CD4-positive, alpha-beta memory T cell (primary cell): ENCODE data around the gene EXOC4. TPM values are rescaled to one million over a fixed set of nuclear protein-coding genes. Genes with fewer than 3 reads are reported as not detected.

Experiments
- CTCF ChIA-PET: fragments of 350-600 bp; sonication (Branson Sonifier 250); formaldehyde crosslinking; loops from one replicate; lab custom pipeline; 2021; ENCODE audit warnings: inconsistent platforms; ENCODE audit not compliant: partially characterized antibody; lab: Charles Lee
- POLR2A ChIA-PET: fragments of 350-600 bp; sonication (Branson Sonifier 250); formaldehyde crosslinking; loops from one replicate; lab custom pipeline; 2021; ENCODE audit not compliant: partially characterized antibody; lab: Charles Lee
- DNase-seq, 5 donors: peaks; one replicate each; pipeline versions ENCODE4 v3.0.0 to v3.0.0-alpha.2; 2020 to 2022; ENCODE audit warnings: mixed read lengths in 1 of 5
- H3K27ac ChIP-seq: one replicate; pipeline ENCODE4 v1.7.0; 2013; ENCODE audit warnings: low read depth, low read length
- H3K27me3 ChIP-seq: 2 replicates; pipeline ENCODE4 v1.7.0; 2013; ENCODE audit warnings: mild to moderate bottlenecking, low read length, moderate library complexity; ENCODE audit not compliant: insufficient read depth
- H3K36me3 ChIP-seq: 2 replicates; pipeline ENCODE4 v1.7.0; 2013; ENCODE audit warnings: mild to moderate bottlenecking, low read length, moderate library complexity; ENCODE audit not compliant: insufficient read depth
- H3K4me1 ChIP-seq: 2 replicates; pipeline ENCODE4 v1.7.0; 2013; ENCODE audit warnings: mild to moderate bottlenecking, low read length, moderate library complexity; ENCODE audit not compliant: insufficient read depth
- H3K4me3 ChIP-seq, 2 donors: one replicate each; pipeline ENCODE4 v1.7.0; 2013; ENCODE audit warnings: low read length in 2 of 2, mild to moderate bottlenecking in 1 of 2
- H3K9me3 ChIP-seq, 2 donors: one replicate each; pipeline ENCODE4 v1.7.0; 2013; ENCODE audit warnings: low read length in 2 of 2, control low read depth in 1 of 2; ENCODE audit not compliant: control insufficient read depth in 1 of 2
- H3K27ac Mint-ChIP-seq, 7 donors: one replicate each; pipeline ENCODE4 v1.8.0; 2020 to 2021; ENCODE audit warnings: mixed read lengths in 7 of 7, mild to moderate bottlenecking in 6 of 7, inconsistent platforms in 3 of 7, moderate library complexity in 3 of 7
- H3K27me3 Mint-ChIP-seq, 2 donors: one replicate each; pipeline ENCODE4 v1.8.0; 2020 to 2021; ENCODE audit warnings: mixed read lengths in 2 of 2
- H3K36me3 Mint-ChIP-seq, 2 donors: one replicate each; pipeline ENCODE4 v1.8.0; 2020 to 2021; ENCODE audit warnings: mixed read lengths in 2 of 2, inconsistent platforms in 1 of 2, mild to moderate bottlenecking in 1 of 2
- H3K4me1 Mint-ChIP-seq, 4 donors: one replicate each; pipeline ENCODE4 v1.8.0; 2020 to 2021; ENCODE audit warnings: mixed read lengths in 4 of 4, mild to moderate bottlenecking in 1 of 4
- H3K4me3 Mint-ChIP-seq, 8 donors: one replicate each; pipeline ENCODE4 v1.8.0; 2020 to 2021; ENCODE audit warnings: mixed read lengths in 8 of 8, mild to moderate bottlenecking in 7 of 8, moderate library complexity in 6 of 8, inconsistent platforms in 3 of 8
- H3K9me3 Mint-ChIP-seq, 8 donors: one replicate each; pipeline ENCODE4 v1.8.0; 2020 to 2021; ENCODE audit warnings: mixed read lengths in 8 of 8, mild to moderate bottlenecking in 5 of 8, inconsistent platforms in 3 of 8, moderate library complexity in 1 of 8
- intact Hi-C: fragments of 100-400 bp; cut with micrococcal nuclease; formaldehyde crosslinking; loops from one replicate; pipeline ENCODE4 v1.15.1; 2023
- polyA plus RNA-seq, 2 donors: library from polyadenylated mRNA; unstranded; fragments of 300-500 nt; fragmentation: Illumina TruSeq; gene quantifications; one replicate each; pipeline ENCODE4 v1.2.3, GENCODE V29; 2021
- total RNA-seq, 2 experiments: library from RNA; stranded (reverse); gene quantifications; one replicate each; pipeline ENCODE4 v1.2.3, GENCODE V29; 2021

EXOC4 gene
- total and polyA plus RNA-seq, 4 experiments from 2014 or later: 33.8 to 81.2 (median 58.1) TPM

DNA sequence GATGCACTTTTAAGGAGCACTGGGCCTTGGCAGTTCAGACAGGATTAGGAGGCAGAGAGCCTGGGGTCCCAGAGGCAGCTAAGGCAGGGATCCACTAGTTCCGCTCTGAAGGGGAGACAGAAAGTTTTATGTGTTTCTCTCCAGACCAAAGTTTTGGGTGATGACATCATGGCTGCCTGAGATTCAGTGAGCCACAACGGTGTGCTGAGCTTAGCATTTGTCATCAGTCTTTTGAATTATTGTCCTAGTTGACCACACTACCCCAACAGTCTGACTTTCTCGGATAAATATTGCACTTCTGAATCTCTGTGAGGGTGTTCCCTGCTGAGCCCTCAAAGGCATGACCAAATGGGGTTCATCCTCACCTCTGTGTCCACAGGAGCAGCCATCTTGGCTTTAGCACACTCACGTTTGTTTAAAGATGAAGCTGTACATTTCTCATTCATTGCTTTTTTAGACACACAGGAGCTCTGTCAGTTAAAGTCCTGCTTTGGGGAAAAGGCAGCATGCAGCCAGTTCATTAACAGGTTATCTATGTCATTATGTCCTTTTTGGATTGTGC is 576.5 kb downstream of the EXOC4 start:
- H3K27ac ChIP-seq: no peak overlapping the region
- Mint-ChIP-seq H3K36me3 (peaks cover 35 to 43% of the 10 kb centered on the region in 2 donors), H3K27me3 (no peaks in the 10 kb centered on the region), H3K4me3 (no peak overlapping the region), H3K27ac (no peak overlapping the region), H3K9me3 (peaks cover 0 to 20% (median 7%) of the 10 kb centered on the region in 8 donors), H3K4me1 (peaks cover 0 to 2% (median 0%) of the 10 kb centered on the region in 4 donors)
- peaks cover 0 to 6% of the 10 kb centered on the region in 2 donors for H3K9me3 ChIP-seq
- H3K4me1 ChIP-seq: no peaks in the 10 kb centered on the region
- intact Hi-C loops: no loop called here
- no peak for DNase-seq
- ChIA-PET CTCF (no interaction called here), POLR2A (no interaction called here)
- no peak overlapping the region for H3K4me3 ChIP-seq
- no peaks in the 10 kb centered on the region for H3K27me3 ChIP-seq
- H3K36me3 ChIP-seq: no peaks in the 10 kb centered on the region

DNA sequence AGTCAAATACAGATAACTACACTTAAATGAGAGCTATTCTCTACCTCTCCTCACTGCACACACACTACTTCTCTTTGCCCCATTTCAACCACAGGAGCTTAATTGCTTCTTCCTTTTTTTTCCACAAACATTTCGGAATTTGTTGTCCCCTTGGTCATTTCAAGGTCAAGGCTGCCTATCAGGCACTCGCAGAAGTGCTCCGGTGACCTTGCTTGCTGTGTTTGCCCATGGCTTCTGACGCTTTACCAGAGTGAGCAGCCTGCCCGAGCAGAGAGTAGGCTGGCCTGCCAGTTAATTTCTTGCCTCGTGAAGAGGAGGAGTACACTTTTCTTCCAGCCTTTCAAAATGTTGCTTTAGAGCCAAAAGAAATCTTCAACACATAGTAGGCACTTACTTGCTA is 577.2 kb downstream of the EXOC4 start:
- Mint-ChIP-seq H3K27me3 (no peaks in the 10 kb centered on the region), H3K9me3 (peaks cover 0 to 20% (median 7%) of the 10 kb centered on the region in 8 donors), H3K4me3 (no peak overlapping the region), H3K36me3 (peaks cover 33 to 37% of the 10 kb centered on the region in 2 donors), H3K4me1 (no peaks in the 10 kb centered on the region), H3K27ac (no peak overlapping the region)
- DNase-seq: no peak
- H3K36me3 ChIP-seq: no peaks in the 10 kb centered on the region
- no peak overlapping the region for H3K27ac ChIP-seq
- intact Hi-C loops: no loop called here
- no peak overlapping the region for H3K4me3 ChIP-seq
- H3K9me3 ChIP-seq: peaks cover 0 to 6% of the 10 kb centered on the region in 2 donors
- POLR2A ChIA-PET: no interaction called here
- no peaks in the 10 kb centered on the region for H3K4me1 ChIP-seq
- no peaks in the 10 kb centered on the region for H3K27me3 ChIP-seq
- CTCF ChIA-PET: no interaction called here

DNA sequence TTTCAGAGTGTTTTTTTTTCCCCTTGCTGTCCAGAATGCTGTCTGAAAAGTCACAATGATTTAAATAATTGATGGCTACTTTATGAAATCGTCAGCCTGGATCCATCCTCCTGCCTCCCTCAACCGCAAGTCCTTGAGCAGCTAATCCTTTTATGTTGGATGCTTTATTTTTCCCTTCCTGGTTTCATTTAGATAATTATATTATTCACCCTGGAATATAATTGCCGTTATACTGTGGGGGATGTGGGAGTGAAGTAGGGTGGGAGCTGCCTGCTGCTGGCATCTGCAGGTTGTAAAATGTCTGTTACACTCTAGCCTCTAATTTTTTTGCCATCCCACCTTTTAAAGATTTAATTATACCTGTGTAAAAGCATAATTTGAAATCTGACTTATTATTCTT is 583.8 kb downstream of the EXOC4 start:
- ChIA-PET CTCF (no interaction called here), POLR2A (no interaction called here)
- Mint-ChIP-seq H3K9me3 (peaks cover 0 to 11% (median 2%) of the 10 kb centered on the region in 8 donors), H3K36me3 (peaks cover 18 to 35% of the 10 kb centered on the region in 2 donors), H3K27me3 (no peaks in the 10 kb centered on the region), H3K27ac (peak overlapping the region in 1 of 7 donors; percentile 32), H3K4me3 (no peak overlapping the region), H3K4me1 (peaks cover 0 to 1% (median 0%) of the 10 kb centered on the region in 4 donors)
- intact Hi-C loops: no loop called here
- H3K27ac ChIP-seq: no peak overlapping the region
- peaks cover 0 to 6% of the 10 kb centered on the region in 2 donors for H3K9me3 ChIP-seq
- H3K36me3 ChIP-seq: no peaks in the 10 kb centered on the region
- H3K4me1 ChIP-seq: no peaks in the 10 kb centered on the region
- no peak overlapping the region for H3K4me3 ChIP-seq
- no peak for DNase-seq
- no peaks in the 10 kb centered on the region for H3K27me3 ChIP-seq

DNA sequence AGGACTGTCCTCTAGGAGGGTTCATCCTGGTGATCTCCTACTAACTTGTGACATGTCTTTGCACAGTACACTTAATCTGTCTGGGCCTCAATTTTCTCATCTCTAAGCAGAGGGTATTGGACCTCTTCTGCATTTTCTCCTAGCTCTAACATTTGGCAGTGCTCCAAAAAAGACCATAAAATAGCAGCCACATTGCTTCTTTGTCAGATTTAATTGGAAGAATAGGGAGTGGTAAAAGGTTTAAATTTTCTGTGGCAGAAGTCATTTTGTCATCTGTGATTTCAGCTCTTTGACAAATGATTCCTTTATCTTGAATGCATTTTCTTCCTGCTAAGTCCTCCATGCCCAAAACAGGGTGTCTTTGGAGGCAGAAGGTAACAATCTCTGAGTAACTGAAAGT is 584.3 kb downstream of the EXOC4 start:
- peak overlapping the region in 1 of 7 donors; percentile 1 for H3K27ac Mint-ChIP-seq
- H3K27ac ChIP-seq: no peak overlapping the region
- peaks cover 0 to 1% of the 10 kb centered on the region in 2 donors for H3K9me3 ChIP-seq
- H3K4me1 Mint-ChIP-seq: peaks cover 0 to 1% (median 0%) of the 10 kb centered on the region in 4 donors
- intact Hi-C loops: no loop called here
- no peak overlapping the region for H3K4me3 ChIP-seq
- H3K4me1 ChIP-seq: no peaks in the 10 kb centered on the region
- H3K36me3 ChIP-seq: no peaks in the 10 kb centered on the region
- ChIA-PET POLR2A (no interaction called here), CTCF (no interaction called here)
- H3K4me3 Mint-ChIP-seq: no peak overlapping the region
- peaks cover 12 to 32% of the 10 kb centered on the region in 2 donors for H3K36me3 Mint-ChIP-seq
- DNase-seq: no peak
- H3K27me3 Mint-ChIP-seq: no peaks in the 10 kb centered on the region
- peaks cover 0 to 8% (median under 1%) of the 10 kb centered on the region in 8 donors for H3K9me3 Mint-ChIP-seq
- no peaks in the 10 kb centered on the region for H3K27me3 ChIP-seq

DNA sequence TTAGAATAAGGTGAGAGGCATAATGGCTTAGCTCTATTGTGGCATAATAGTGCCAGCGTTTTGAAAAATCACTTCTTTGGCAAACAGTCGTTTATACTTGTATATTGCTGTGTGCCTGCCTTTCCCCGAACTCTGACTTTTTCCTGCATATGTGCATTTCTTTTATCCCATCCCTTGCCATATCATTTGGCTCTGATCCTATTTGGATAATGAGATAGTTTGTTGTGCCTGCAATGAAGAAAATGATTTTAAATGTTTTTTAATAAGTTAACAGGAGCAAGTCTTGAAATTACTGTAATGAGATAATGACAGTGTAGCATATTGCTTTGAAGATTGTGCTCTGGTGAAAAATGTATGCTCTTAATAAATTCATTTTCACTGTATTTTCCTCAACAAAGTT is 586.2 kb downstream of the EXOC4 start:
- Mint-ChIP-seq H3K36me3 (peaks cover 8 to 23% of the 10 kb centered on the region in 2 donors), H3K27me3 (no peaks in the 10 kb centered on the region), H3K4me3 (no peak overlapping the region), H3K4me1 (peaks cover 0 to 1% (median 0%) of the 10 kb centered on the region in 4 donors), H3K9me3 (peaks cover 0 to 3% (median 0%) of the 10 kb centered on the region in 8 donors), H3K27ac (no peak overlapping the region)
- Histone ChIP-seq H3K36me3 (no peaks in the 10 kb centered on the region), H3K9me3 (no peaks in the 10 kb centered on the region), H3K27ac (no peak overlapping the region), H3K4me3 (no peak overlapping the region), H3K27me3 (no peaks in the 10 kb centered on the region), H3K4me1 (no peaks in the 10 kb centered on the region)
- ChIA-PET CTCF (no interaction called here), POLR2A (no interaction called here)
- intact Hi-C loops: no loop called here
- no peak for DNase-seq

DNA sequence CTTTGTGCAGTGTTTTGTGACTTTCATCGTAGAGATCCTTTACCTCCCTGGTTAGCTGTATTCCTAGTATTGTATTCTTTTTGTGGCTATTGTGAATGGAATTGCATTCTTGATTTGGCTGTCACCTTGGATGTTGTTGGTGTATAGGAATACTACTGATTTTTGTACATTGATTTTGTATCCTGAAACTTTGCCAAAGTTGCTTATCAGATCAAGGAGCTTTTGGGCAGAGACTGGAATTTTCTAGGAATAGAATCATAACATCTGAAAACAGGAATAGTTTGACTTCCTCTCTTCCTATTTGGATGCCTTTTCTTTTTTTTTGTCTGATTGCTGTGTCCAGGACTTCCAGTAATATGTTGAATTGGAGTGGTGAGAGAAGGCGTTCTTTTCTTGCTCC is 590.5 kb downstream of the EXOC4 start:
- Histone ChIP-seq H3K27ac (no peak overlapping the region), H3K4me3 (no peak overlapping the region), H3K4me1 (no peaks in the 10 kb centered on the region), H3K36me3 (no peaks in the 10 kb centered on the region), H3K9me3 (no peaks in the 10 kb centered on the region), H3K27me3 (no peaks in the 10 kb centered on the region)
- CTCF ChIA-PET: no interaction called here
- no peak overlapping the region for H3K27ac Mint-ChIP-seq
- POLR2A ChIA-PET: no interaction called here
- peaks cover 0 to 3% (median 0%) of the 10 kb centered on the region in 8 donors for H3K9me3 Mint-ChIP-seq
- no peak for DNase-seq
- H3K36me3 Mint-ChIP-seq: peaks cover 5 to 21% of the 10 kb centered on the region in 2 donors
- H3K4me3 Mint-ChIP-seq: no peak overlapping the region
- intact Hi-C loops: no loop called here
- H3K4me1 Mint-ChIP-seq: peaks cover 0 to 2% (median under 1%) of the 10 kb centered on the region in 4 donors
- no peaks in the 10 kb centered on the region for H3K27me3 Mint-ChIP-seq

DNA sequence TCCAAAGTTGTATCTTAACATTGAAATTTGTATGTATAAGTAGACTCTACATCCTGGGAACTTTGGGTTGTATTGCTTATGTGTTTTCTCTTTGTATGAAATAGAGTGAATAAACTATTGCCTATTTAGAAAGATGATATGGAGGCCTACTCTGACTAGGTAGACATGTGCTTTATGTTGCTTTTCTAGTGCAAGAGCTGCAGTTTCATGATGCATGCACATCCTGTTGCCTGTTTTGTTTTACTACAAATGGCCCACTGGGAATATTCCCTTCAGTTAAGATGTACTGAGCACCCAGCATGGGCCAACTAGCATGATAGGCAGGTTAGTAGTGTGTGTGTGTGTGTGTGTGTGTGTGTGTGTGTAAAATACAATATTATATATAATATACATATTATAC is 592.1 kb downstream of the EXOC4 start:
- intact Hi-C loops: no loop called here
- Histone ChIP-seq H3K36me3 (no peaks in the 10 kb centered on the region), H3K9me3 (no peaks in the 10 kb centered on the region), H3K4me3 (no peak overlapping the region), H3K27ac (no peak overlapping the region), H3K27me3 (no peaks in the 10 kb centered on the region), H3K4me1 (no peaks in the 10 kb centered on the region)
- DNase-seq: no peak
- peaks cover 4 to 18% of the 10 kb centered on the region in 2 donors for H3K36me3 Mint-ChIP-seq
- CTCF ChIA-PET: interaction anchor here (1.2 to 1.7 kb wide), 2 partner anchors 9 to 16 kb away, joined by 3 to 5 read pairs; no protein-coding TSS in a partner anchor
- POLR2A ChIA-PET: interaction anchor here (0.7 kb wide), 1 partner anchor 16 kb away, joined by 4 read pairs; no protein-coding TSS in a partner anchor
- H3K4me1 Mint-ChIP-seq: peaks cover 0 to 2% (median under 1%) of the 10 kb centered on the region in 4 donors
- no peaks in the 10 kb centered on the region for H3K27me3 Mint-ChIP-seq
- H3K9me3 Mint-ChIP-seq: peaks cover 0 to 2% (median 0%) of the 10 kb centered on the region in 8 donors
- H3K27ac Mint-ChIP-seq: no peak overlapping the region
- H3K4me3 Mint-ChIP-seq: no peak overlapping the region
